Sciatic nerve (tissue), 2 donors: ENCODE data around the gene ORM2. TPM values are rescaled to one million over a fixed set of nuclear protein-coding genes. Genes with fewer than 3 reads are reported as not detected.
"Not testable (repeated sequence)": the region's sequence is repeated elsewhere in the genome, so short reads cannot be mapped to it uniquely, and the experiment has no call there.

Source experiments
- ATAC-seq: fragments of 200-7000 bp; cut with Tn5 transposase; one replicate; pipeline ENCODE4 v1.9.1; 2020; ENCODE audit warnings: mild to moderate bottlenecking, moderate library complexity
- DNase-seq: peaks from one replicate; pipeline ENCODE4 v3.0.0-alpha.2; 2020; ENCODE audit warnings: low spot score
- intact Hi-C: fragments of 100-400 bp; cut with DNase I; formaldehyde crosslinking; loops from one replicate; pipeline ENCODE4 v1.14.2; 2022
- total RNA-seq: library from RNA; stranded (reverse); fragmentation: NEBNext Ultra II Directional; extraction: Animal tissue kit (Norgen Biotek cat#: 25700); gene quantifications from one replicate; pipeline ENCODE4 v1.2.1, GENCODE V29; 2021
- donor health status: DM: no; HTN: no; CAD: no.
- donor health status: DM: no; HTN: no; CAD: no.

ORM2 gene
- total RNA-seq, 1 donor from 2014 or later: not detected

GRCh38 chr9:114324492-114324891 lies 5.2 kb upstream of the ORM2 start:
- no peak for ATAC-seq
- no peak for DNase-seq
- intact Hi-C loops: no loop called here

GRCh38 chr9:114324965-114325364 lies 4.7 kb upstream of the ORM2 start:
- ATAC-seq, DNase-seq, intact Hi-C loops: not testable (repeated sequence)

- intact Hi-C loops, ATAC-seq, DNase-seq: not testable (repeated sequence)
Measured at GRCh38 chr9:114325684-114326254, 3.9 kb upstream of the ORM2 start.

- DNase-seq (no peak), ATAC-seq (no peak)
Measured at GRCh38 chr9:114327749-114328148, 1.9 kb upstream of the ORM2 start.

GRCh38 chr9:114328357-114328820 lies 1.3 kb upstream of the ORM2 start:
- intact Hi-C loops, ATAC-seq: not testable (repeated sequence)

More at GRCh38 chr9:114327749-114328148, 1.9 kb upstream of the ORM2 start:
- intact Hi-C loops: no loop called here

GRCh38 chr9:114328937-114329624 lies 588 bp upstream of the ORM2 start:
- intact Hi-C loops, DNase-seq, ATAC-seq: not testable (repeated sequence)

More at GRCh38 chr9:114328357-114328820, 1.3 kb upstream of the ORM2 start:
- DNase-seq: not testable (repeated sequence)

- ATAC-seq (no peak), DNase-seq (no peak)
- intact Hi-C loops: no loop called here
Measured at GRCh38 chr9:114330636-114331035, 967 bp downstream of the ORM2 start.

- ATAC-seq: not testable (repeated sequence)
Measured at GRCh38 chr9:114331229-114332195, 1.8 kb downstream of the ORM2 start.

GRCh38 chr9:114332474-114333040 lies 2.9 kb downstream of the ORM2 start:
- intact Hi-C loops: not testable (repeated sequence)

More at GRCh38 chr9:114331229-114332195, 1.8 kb downstream of the ORM2 start:
- intact Hi-C loops, DNase-seq: not testable (repeated sequence)

GRCh38 chr9:114333718-114334117 lies 4.0 kb downstream of the ORM2 start:
- intact Hi-C loops, DNase-seq, ATAC-seq: not testable (repeated sequence)

More at GRCh38 chr9:114332474-114333040, 2.9 kb downstream of the ORM2 start:
- not testable (repeated sequence) for DNase-seq, ATAC-seq

GRCh38 chr9:114334490-114334889 lies 4.8 kb downstream of the ORM2 start:
- intact Hi-C loops: no loop called here
- no peak for ATAC-seq
- no peak for DNase-seq

- intact Hi-C loops: no loop called here
- ATAC-seq: no peak
Measured at GRCh38 chr9:114335745-114336144, 6.1 kb downstream of the ORM2 start.

GRCh38 chr9:114336157-114336556 lies 6.5 kb downstream of the ORM2 start:
- intact Hi-C loops: no loop called here
- DNase-seq (no peak), ATAC-seq (no peak)

More at GRCh38 chr9:114335745-114336144, 6.1 kb downstream of the ORM2 start:
- DNase-seq: no peak

GRCh38 chr9:114336699-114337395 lies 7.2 kb downstream of the ORM2 start:
- intact Hi-C loops: no loop called here
- DNase-seq (no peak), ATAC-seq (peak; percentile 6)

- intact Hi-C loops: no loop called here
- no peak for ATAC-seq
- no peak for DNase-seq
Measured at GRCh38 chr9:114338187-114338586, 8.5 kb downstream of the ORM2 start.

- DNase-seq: no peak
- ATAC-seq: peak; percentile 49
- intact Hi-C loops: no loop called here
Measured at GRCh38 chr9:114339130-114339908, 9.7 kb downstream of the ORM2 start.

GRCh38 chr9:114341152-114341830 lies 11.6 kb downstream of the ORM2 start:
- ATAC-seq (no peak), DNase-seq (no peak)
- intact Hi-C loops: no loop called here
